Femur (tissue), 1 donor: ENCODE data around the gene RGS17.
"Not testable (repeated sequence)": the region's sequence is repeated elsewhere in the genome, so short reads cannot be mapped to it uniquely, and the experiment has no call there.

Experiments used
- DNase-seq: peaks from one replicate; pipeline ENCODE4 v3.0.0-alpha.2; 2017

RGS17 gene

DNA sequence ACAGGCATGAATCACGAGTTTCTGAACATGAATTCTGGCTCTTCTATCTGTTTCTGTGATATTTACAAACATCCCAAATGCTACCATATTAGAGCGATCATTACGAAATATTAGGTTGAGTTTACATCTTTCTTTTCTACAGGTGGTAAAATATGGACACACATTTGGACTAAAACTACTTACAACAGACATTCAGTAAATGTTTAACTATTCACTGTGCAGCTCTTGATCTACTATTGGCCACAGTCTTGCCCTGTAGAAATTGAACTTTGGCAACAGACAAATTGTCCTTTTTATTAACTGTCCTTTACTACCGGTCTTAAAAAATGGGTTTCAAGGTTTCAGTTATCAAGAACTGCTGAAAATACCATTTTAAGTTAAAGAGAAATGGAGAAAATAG lies 102.1 kb downstream of the RGS17 start:
- DNase-seq, result no peak

DNA sequence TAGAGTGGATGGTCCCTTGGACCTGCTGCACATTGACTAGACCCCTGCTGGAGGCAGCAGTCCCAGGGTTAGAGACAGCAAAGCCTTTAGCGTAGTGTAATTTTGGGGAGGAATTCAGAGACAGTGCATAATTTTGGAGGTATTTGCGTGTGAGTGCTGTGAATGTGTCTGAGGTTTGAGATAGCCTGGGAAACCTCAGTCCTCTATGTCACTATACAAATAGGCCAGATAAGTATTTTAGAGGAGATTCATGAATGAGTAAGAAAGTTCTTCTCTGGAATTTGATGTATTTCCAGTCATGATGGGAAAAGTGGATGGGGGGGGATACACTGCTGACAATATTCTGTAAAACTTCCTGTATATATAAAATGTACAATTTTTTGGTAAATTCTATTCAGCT lies 102.8 kb downstream of the RGS17 start:
- DNase-seq, result no peak

GRCh38 chr6:153027480-153027879 lies 103.6 kb downstream of the RGS17 start:
- no peak for DNase-seq

GRCh38 chr6:153024709-153025017 lies 106.4 kb downstream of the RGS17 start:
- no peak for DNase-seq

- DNase-seq, result peak; percentile 29
These were observed 106.9 kb downstream of the RGS17 start for GRCh38 chr6:153023977-153024708.

GRCh38 chr6:153018355-153018754 lies 112.7 kb downstream of the RGS17 start:
- DNase-seq, result no peak

DNA sequence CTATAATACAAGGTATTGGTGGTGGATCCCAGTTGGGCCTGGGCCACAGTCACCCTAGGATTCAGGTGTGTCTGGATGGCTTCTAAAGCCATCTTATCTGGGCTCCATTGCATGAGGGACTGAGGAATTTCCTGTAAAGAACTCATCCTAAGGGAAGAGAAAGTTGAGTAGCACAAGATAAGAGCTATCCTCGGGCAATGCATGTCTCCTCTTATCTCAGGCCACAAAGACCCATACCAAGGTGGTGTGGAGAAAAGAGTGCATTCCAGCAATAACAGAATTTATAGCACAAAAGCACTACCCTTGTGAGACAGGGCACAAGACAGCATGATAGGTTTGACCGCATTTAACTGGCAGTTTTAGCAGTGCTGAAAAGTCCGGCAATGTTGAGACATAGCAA lies 114.2 kb downstream of the RGS17 start:
- DNase-seq, result no peak

DNA sequence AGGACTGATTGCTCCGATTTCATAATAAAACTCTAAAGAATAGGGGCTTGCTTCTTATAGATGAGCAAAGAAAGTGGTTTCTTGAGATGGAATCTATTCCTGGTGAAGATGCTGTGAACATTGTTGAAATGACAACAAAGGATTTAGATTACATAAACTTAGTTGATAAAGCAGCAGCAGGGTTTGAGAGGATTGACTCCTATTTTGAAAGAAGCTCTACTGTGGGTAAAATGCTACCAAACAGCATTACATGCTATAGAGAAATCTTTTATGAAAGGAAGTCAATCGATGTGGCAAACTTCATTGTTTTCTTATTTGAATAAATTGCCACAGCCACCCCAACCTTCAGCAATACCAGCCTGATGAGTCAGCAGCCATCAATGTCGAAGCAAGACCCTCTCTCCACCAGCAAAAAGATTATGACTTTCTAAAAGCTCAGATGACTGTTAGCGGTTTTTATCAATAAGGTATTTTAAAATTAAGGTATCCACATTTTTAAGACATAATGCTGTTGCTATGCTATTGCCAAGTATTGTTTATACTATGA lies 115.9 kb downstream of the RGS17 start:
- no peak for DNase-seq

DNA sequence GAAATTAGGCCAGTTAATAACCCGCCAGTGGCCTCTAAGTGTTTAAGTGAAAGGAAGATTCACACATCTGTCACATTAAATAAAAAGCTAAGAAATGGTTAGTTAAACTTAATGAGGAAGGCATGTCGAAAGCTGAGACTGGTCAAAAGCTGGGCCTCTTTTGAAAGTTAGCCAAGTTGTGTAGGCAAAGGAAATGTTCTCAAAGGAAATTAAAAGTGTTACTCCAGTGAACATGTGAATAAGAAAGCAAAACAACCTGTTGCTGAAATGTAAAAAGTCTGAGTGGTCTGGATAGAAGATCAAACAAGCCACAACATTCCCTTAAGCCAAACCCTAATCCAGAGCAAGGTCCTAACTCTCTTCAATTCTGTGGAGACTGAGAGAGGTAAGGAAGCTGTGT lies 117.6 kb downstream of the RGS17 start:
- DNase-seq, result no peak

DNA sequence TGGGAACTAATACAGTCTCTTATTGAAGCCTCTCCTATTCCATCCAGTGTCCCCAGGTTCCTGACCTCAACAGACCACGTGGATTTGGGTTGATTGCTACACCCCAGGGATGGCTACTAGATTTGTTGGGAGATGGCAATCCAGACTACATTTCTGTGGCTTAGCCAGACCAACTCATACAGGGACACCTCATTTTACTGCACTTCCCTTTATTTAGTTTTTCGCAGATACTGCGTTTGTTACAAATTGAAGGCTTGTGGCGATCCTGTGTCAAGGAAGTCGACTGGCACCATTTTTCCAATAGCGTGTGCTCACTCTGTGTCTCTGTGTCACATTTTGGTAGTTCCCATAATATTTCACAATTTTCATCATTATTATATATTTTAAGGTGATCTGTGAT lies 118.2 kb downstream of the RGS17 start:
- DNase-seq, result no peak

DNA sequence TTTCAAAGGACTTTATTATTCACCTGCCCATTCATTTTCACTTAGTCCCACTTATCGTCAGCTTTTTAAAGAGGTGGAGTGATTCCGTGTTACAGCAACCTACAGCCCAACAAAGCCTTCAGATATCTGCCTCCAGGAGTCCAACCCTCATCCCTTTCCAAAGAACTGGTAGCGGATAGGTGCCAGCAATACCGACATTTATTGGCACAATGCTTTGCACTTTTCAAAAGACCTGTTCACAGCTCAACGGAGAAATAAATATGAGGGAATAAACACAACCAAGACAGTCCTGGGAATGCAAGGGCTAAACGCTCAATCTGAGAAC lies 127.8 kb downstream of the RGS17 start:
- peak; percentile 18 for DNase-seq

- DNase-seq, result peak; percentile 96
These were observed 128.3 kb downstream of the RGS17 start, which contains the start of gene MTRF1L for GRCh38 chr6:153002613-153003365. Gene MTRF1L, minus strand, starts transcription at chr6:153002709. Its CDS starts 24 bp downstream, at chr6:153002685.

GRCh38 chr6:153001767-153002612 lies 129.1 kb downstream of the RGS17 start:
- DNase-seq, result no peak

GRCh38 chr6:153000790-153001189 lies 130.3 kb downstream of the RGS17 start:
- DNase-seq, result not testable (repeated sequence)

GRCh38 chr6:153000243-153000642 lies 130.8 kb downstream of the RGS17 start:
- DNase-seq, result no peak

GRCh38 chr6:152999538-152999937 lies 131.5 kb downstream of the RGS17 start:
- not testable (repeated sequence) for DNase-seq

- no peak for DNase-seq
These were observed 137.2 kb downstream of the RGS17 start for GRCh38 chr6:152993847-152994246.

- DNase-seq, result no peak
These were observed 137.7 kb downstream of the RGS17 start for GRCh38 chr6:152993431-152993830.

DNA sequence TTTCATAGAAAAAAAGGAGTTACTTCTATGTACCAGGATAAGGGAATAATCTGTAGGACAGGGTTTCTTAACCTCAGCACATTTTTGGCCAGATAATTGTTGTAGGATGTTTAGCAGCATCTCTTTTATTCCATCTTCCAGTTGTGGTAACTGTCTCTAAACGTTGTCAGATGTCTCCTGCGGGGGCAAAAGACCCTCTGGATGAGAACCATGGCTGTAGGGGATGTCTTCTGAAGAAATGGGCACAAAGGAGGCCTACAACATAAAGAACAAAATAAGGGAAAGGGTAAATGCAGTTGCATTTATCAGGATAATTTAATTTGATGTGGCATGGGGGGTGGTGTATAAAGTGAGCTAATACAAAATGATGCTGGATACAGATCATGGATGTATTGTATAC lies 144.1 kb downstream of the RGS17 start:
- no peak for DNase-seq

GRCh38 chr6:152985300-152985699 lies 145.8 kb downstream of the RGS17 start:
- not testable (repeated sequence) for DNase-seq

DNA sequence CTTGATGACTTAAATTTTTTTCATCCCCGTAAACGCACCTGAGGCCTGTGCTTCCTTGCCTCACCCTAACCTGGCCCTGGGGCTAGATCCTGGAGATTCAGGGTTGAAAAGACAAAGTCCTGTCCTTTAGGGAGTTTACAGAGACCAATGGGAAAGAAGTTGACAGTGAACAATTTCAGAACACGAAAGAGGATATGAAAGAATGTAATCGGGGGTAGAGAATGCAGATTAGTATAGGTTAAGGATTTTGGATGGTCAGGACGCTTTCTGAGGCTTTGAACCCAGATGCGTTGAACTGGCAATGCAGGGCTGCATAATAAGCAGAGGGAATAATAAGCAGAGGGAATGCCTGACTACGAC lies 146.6 kb downstream of the RGS17 start:
- no peak for DNase-seq

DNA sequence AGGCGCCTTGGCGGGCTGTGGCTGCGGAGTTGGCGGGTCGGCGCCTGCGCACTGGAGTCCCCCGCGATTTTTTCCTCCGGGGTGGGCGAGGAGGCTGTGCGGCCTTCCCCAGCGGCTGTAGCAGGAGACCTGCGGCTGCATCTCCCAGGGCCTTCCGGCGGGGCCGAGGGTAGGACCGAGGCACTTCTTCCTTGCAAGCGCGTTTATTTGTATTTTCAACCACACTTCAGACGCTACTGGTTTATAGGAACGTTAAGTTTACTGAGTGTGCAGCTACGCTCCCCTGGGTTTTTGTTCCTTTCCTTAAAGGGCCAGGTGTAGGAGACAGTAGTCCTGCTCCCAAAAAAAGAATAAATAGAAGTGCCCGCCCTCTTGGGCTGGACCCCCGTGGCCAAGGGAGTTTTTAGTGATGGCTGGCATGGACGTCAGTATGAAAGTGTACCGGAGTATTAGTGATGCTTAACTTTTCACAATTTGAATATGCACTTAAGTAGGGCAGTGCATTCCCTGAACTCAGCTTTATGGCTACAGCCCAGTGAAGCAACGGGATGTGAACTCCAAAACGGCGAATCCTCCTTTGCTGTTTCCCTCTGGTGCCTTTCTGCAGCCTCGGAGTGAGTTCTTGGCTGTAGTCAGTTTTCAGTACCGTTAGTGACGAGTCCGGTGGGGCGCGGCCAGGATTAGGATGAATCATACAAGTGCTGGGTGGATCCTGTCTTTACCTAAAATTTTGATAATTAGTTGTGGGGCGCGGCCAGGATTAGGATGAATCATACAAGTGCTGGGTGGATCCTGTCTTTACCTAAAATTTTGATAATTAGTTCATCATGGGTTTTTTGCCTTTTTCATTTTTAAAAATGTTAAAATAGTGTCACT lies 147.2 kb downstream of the RGS17 start:
- DNase-seq, result peak; percentile 89
